Panc1 (cell line): Measurements from ENCODE around the gene SLC9A9. TPM values are rescaled to one million over a fixed set of nuclear protein-coding genes. Genes with fewer than 3 reads are reported as not detected.

Source experiments
- ATAC-seq: fragments of 200-7000 bp; cut with Tn5 transposase; 2 replicates; pipeline ENCODE4 v1.9.1; 2020; ENCODE audit warnings: mild to moderate bottlenecking, moderate library complexity
- BruUV-seq: library from RNA; stranded (reverse); fragments of 400-500 nt; replicated peaks from 2 replicates; lab custom pipeline; 2021; lab: Mats Ljungman, UMichigan
- CTCF ChIA-PET: fragments of 300-600 bp; sonication (Branson Sonifier 250); formaldehyde crosslinking; loops from one replicate; lab custom pipeline; 2022; ENCODE audit warnings: antibody characterized with exemption; lab: Charles Lee
- POLR2A ChIA-PET: fragments of 300-600 bp; sonication (Branson Sonifier 250); formaldehyde crosslinking; loops from one replicate; lab custom pipeline; 2022; ENCODE audit warnings: antibody characterized with exemption; lab: Charles Lee
- DNase-seq: peaks from one replicate; pipeline ENCODE4 v3.0.0-alpha.2; 2010; ENCODE audit warnings: low read depth, low spot score
- H3K27ac ChIP-seq: 2 replicates; pipeline ENCODE4 v1.5.1; 2011; ENCODE audit warnings: mild to moderate bottlenecking, low read length, inconsistent platforms
- H3K27me3 ChIP-seq: fragments of 200-500 bp; sonication (Bioruptor generic); 2 replicates; pipeline ENCODE4 v1.6.0; 2014; ENCODE audit warnings: low read length, inconsistent platforms; ENCODE audit not compliant: control insufficient read depth, insufficient read depth
- H3K36me3 ChIP-seq: fragments of 200-500 bp; sonication (Bioruptor generic); 2 replicates; pipeline ENCODE4 v1.5.1; 2014; ENCODE audit warnings: inconsistent platforms, mild to moderate bottlenecking, low read length, moderate library complexity; ENCODE audit not compliant: control insufficient read depth, insufficient read depth
- H3K4me1 ChIP-seq: 2 replicates; pipeline ENCODE4 v1.5.1; 2011; ENCODE audit warnings: inconsistent platforms, mild to moderate bottlenecking, low read length, moderate library complexity; ENCODE audit not compliant: control insufficient read depth, insufficient read depth
- H3K4me3 ChIP-seq, 2 experiments: 2 replicates each; pipeline ENCODE4 v1.5.1; 2011 to 2012; ENCODE audit warnings: low read depth in 2 of 2, low read length in 2 of 2, mild to moderate bottlenecking in 2 of 2, inconsistent platforms in 1 of 2, moderate library complexity in 1 of 2
- H3K9me3 ChIP-seq: fragments of 200-500 bp; sonication (Bioruptor generic); 2 replicates; pipeline ENCODE4 v1.5.1; 2014; ENCODE audit warnings: low read depth, mild to moderate bottlenecking, inconsistent platforms, low read length, moderate library complexity; ENCODE audit not compliant: control insufficient read depth, insufficient read depth
- POLR2AphosphoS5 ChIP-seq: IDR thresholded peaks from 2 replicates; pipeline ENCODE4 v1.6.1; 2012; ENCODE audit warnings: mild to moderate bottlenecking, low read depth, low read length, moderate library complexity
- REST ChIP-seq, 2 experiments: IDR thresholded peaks; 2 replicates each; pipeline ENCODE4 v1.6.1; 2011 to 2012; ENCODE audit warnings: low read depth in 2 of 2, control low read depth in 1 of 2, low read length in 1 of 2, mild to moderate bottlenecking in 1 of 2, moderate library complexity in 1 of 2; ENCODE audit not compliant: insufficient read depth in 1 of 2
- SIN3A ChIP-seq: IDR thresholded peaks from 2 replicates; pipeline ENCODE4 v1.6.1; 2012; ENCODE audit warnings: low read depth, mild to moderate bottlenecking, low read length, moderate library complexity, borderline replicate concordance; ENCODE audit not compliant: insufficient read depth
- TCF7L2 ChIP-seq: IDR thresholded peaks from 2 replicates; pipeline ENCODE4 v1.6.1; 2011; ENCODE audit warnings: mild to moderate bottlenecking, low read depth, low read length, inconsistent platforms
- in situ Hi-C: cut with HindIII; loops from 2 replicates; pipeline ENCODE4 v1.10.0; 2016; ENCODE audit warnings: low sequenced_read_pairs, low pct_unique_long_range_greater_than_20kb
- intact Hi-C: fragments of 100-400 bp; cut with micrococcal nuclease; formaldehyde crosslinking; loops from one replicate; pipeline ENCODE4 v1.10.0; 2022; ENCODE audit not compliant: unreplicated experiment
- total RNA-seq: library from RNA; stranded (reverse); gene quantifications from one replicate; pipeline ENCODE4 v1.2.1, GENCODE V29; 2021; ENCODE audit not compliant: unreplicated experiment
- TF ChIP-seq, protein P1 (sequence below): fragments of 450-650 bp; IDR thresholded peaks from 2 replicates; pipeline ENCODE4 v1.5.1; 2017; ENCODE audit warnings: mild to moderate bottlenecking

Gene SLC9A9
- total RNA-seq, 1 experiment from 2014 or later, result not detected

DNA sequence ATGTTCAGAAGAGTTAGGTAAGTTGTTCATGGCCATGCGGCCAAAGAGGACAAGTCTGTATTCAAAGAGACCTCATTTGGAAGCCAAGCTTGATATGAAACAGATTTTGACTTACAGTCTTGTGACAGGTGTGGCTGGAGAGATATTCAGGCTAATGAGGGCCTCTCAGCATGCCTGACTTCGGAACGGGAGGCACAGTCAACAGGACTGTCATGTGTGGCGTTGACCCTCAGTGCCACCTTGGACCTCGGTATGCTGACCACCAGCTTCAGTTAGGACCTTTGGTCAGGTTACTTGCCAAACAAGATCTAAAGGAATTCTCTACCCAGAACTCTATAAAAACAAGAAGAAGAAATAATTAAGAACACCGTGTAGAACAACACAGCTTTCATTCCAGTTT lies 604.6 kb downstream of the SLC9A9 start:
- ATAC-seq (no peak), DNase-seq (no peak)
- CTCF ChIA-PET, result no interaction called here
- H3K27me3 ChIP-seq, result peaks cover 4% of the 10 kb centered on the region
- H3K27ac ChIP-seq, result no peak overlapping the region
- no peak overlapping the region for H3K4me3 ChIP-seq
- no TSS peak for BruUV-seq
- in situ Hi-C loops, result no loop called here
- POLR2A ChIA-PET, result no interaction called here
- H3K9me3 ChIP-seq, result no peaks in the 10 kb centered on the region
- no peaks in the 10 kb centered on the region for H3K4me1 ChIP-seq
- no peaks in the 10 kb centered on the region for H3K36me3 ChIP-seq
- intact Hi-C loops, result no loop called here
- TF ChIP-seq, protein P1, sequence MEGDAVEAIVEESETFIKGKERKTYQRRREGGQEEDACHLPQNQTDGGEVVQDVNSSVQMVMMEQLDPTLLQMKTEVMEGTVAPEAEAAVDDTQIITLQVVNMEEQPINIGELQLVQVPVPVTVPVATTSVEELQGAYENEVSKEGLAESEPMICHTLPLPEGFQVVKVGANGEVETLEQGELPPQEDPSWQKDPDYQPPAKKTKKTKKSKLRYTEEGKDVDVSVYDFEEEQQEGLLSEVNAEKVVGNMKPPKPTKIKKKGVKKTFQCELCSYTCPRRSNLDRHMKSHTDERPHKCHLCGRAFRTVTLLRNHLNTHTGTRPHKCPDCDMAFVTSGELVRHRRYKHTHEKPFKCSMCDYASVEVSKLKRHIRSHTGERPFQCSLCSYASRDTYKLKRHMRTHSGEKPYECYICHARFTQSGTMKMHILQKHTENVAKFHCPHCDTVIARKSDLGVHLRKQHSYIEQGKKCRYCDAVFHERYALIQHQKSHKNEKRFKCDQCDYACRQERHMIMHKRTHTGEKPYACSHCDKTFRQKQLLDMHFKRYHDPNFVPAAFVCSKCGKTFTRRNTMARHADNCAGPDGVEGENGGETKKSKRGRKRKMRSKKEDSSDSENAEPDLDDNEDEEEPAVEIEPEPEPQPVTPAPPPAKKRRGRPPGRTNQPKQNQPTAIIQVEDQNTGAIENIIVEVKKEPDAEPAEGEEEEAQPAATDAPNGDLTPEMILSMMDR, result no peak
- no peak for TF ChIP-seq TCF7L2
- no peak for TF ChIP-seq POLR2AphosphoS5
- no peak for TF ChIP-seq REST (IDR thresholded peaks at IDR 0.05; ENCODE audit: insufficient read depth in 1 of 2, low read depth in 2 of 2, low read length in 1 of 2)
- TF ChIP-seq SIN3A, result no peak

DNA sequence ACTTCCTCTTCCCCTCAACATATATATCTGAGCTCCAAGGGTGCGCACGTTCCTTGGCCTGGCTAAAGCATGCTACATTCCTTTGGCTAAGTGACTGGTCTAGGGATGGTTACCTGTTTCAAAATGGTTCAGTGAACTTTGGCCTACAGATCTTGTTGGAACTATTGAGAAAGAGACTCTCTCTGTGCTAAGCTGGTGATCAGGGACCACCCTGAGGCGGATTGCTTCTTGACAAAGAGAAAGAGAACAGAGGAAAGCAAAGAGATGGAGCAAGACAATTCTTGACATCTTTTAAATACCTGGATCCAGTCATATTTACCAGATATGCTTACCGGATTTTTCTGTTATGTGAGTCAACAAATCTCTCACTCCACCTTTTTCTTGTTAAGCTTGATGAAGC lies 605.6 kb downstream of the SLC9A9 start:
- Histone ChIP-seq H3K9me3 (no peaks in the 10 kb centered on the region), H3K4me1 (no peaks in the 10 kb centered on the region), H3K4me3 (no peak overlapping the region), H3K36me3 (no peaks in the 10 kb centered on the region), H3K27me3 (no peaks in the 10 kb centered on the region), H3K27ac (no peak overlapping the region)
- POLR2A ChIA-PET, result no interaction called here
- ATAC-seq, result no peak
- DNase-seq, result no peak
- no peak for TF ChIP-seq REST (IDR thresholded peaks at IDR 0.05; ENCODE audit: insufficient read depth in 1 of 2, low read depth in 2 of 2, low read length in 1 of 2)
- TF ChIP-seq, protein P1, result no peak
- TF ChIP-seq POLR2AphosphoS5, result no peak
- no peak for TF ChIP-seq TCF7L2
- no peak for TF ChIP-seq SIN3A
- BruUV-seq, result no TSS peak
- CTCF ChIA-PET, result no interaction called here
- intact Hi-C loops, result no loop called here
- in situ Hi-C loops, result no loop called here
